Measurements from ENCODE around the gene INS.
"Not testable (repeated sequence)": the region's sequence is repeated elsewhere in the genome, so short reads cannot be mapped to it uniquely, and the experiment has no call there.

DNA sequence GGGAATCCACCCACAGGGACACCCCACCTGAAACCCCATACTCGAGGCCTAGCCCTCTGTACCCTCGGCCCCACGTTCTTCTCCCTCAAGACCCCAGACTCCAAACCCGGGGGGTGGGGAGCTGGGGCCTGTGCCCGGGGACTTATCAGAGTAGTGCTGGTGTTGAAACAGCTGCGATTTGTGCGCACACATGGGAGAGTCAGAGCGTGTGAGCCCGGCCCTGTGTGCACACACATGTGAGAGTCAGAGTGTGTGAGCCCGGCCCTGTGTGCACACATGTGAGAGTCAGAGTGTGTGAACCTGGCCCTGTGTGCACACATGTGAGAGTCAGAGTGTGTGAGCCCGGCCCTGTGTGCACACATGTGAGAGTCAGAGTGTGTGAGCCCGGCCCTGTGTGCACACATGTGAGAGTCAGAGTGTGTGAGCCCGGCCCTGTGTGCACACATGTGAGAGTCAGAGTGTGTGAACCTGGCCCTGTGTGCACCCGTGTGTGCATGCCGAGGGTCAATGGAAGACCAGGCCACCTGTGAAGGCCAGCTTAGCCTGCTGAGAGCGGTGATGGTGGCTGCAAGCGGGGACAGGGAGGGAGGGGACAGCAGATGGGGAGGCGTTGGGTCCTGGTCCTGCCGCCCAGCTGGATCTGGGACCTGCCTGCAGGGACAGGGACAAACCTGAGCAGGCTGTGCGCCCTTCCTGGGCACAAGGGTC, 33.0 kb upstream of the INS start:
- TF ChIP-seq RBBP5 (IDR thresholded peaks at IDR 0.05; ENCODE audit: borderline replicate concordance, low read depth, low read length); EZH2 (IDR thresholded peaks at IDR 0.05; ENCODE audit: low read depth, low read length, severe bottlenecking); EP300 (IDR thresholded peaks at IDR 0.05; ENCODE audit: borderline replicate concordance in 1 of 2, low read depth in 2 of 2, low read length in 2 of 2); PHF8 (conservative IDR thresholded peaks at IDR 0.05; ENCODE audit: low read depth, low read length); POU5F1 (IDR thresholded peaks at IDR 0.05; ENCODE audit: low read depth, low read length); HDAC2 (IDR thresholded peaks at IDR 0.05; ENCODE audit: borderline replicate concordance in 1 of 2, low read depth in 2 of 2, low read length in 2 of 2); MAX (IDR thresholded peaks at IDR 0.05); POLR2A (IDR thresholded peaks at IDR 0.05; ENCODE audit: control extremely low read depth in 1 of 2, low read depth in 2 of 2, low read length in 2 of 2); EGR1 (IDR thresholded peaks at IDR 0.05; ENCODE audit: borderline replicate concordance, low read depth, low read length): not testable (repeated sequence)
- TF ChIP-seq, protein P1, sequence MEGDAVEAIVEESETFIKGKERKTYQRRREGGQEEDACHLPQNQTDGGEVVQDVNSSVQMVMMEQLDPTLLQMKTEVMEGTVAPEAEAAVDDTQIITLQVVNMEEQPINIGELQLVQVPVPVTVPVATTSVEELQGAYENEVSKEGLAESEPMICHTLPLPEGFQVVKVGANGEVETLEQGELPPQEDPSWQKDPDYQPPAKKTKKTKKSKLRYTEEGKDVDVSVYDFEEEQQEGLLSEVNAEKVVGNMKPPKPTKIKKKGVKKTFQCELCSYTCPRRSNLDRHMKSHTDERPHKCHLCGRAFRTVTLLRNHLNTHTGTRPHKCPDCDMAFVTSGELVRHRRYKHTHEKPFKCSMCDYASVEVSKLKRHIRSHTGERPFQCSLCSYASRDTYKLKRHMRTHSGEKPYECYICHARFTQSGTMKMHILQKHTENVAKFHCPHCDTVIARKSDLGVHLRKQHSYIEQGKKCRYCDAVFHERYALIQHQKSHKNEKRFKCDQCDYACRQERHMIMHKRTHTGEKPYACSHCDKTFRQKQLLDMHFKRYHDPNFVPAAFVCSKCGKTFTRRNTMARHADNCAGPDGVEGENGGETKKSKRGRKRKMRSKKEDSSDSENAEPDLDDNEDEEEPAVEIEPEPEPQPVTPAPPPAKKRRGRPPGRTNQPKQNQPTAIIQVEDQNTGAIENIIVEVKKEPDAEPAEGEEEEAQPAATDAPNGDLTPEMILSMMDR (IDR thresholded peaks at IDR 0.05; ENCODE audit: control extremely low read depth in 1 of 3, insufficient read depth in 1 of 3, low read depth in 1 of 3, low read length in 3 of 3), result not testable (repeated sequence)

Measured in H1 (cell line).